GM10847 (cell line): Measurements from ENCODE around the gene FOXP1.

Experiments used
- POLR2A ChIP-seq: IDR thresholded peaks from 2 replicates; pipeline ENCODE4 v1.6.1; 2011; ENCODE audit not compliant: insufficient read length; ENCODE audit errors: extremely low read depth

FOXP1 gene

DNA sequence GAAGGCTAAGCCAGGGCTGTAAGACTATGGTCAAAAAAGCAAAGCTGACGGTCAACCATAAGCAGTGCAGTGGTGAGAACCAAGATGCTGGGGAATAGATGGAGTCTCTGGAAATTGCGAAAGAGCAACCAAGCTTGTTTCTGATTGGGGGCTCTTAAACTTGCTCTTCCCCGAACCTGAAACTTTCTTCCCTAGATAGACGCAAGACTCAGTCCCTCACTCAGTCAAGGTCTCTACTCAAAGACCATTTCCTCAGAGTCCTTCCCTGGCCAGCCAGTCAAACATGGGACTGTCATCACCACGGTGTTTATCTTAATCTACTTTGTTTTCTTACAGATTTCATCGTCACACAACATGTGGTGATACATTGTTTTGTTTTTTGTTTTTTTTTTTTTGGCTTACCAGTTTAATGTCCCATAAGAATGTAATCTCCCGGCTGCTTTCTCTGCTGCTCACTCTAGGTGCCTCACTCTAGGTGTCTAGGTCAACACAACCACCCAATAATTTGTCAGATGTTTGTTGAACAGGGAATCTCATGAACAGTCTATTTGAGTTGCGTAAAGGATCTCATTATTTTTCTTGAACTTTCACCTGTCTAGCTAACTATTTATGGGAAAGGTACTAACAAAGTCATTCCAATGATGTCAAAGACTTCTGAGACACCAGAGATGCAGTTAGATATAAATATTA, 495.4 kb downstream of the FOXP1 start:
- no peak for TF ChIP-seq POLR2A

DNA sequence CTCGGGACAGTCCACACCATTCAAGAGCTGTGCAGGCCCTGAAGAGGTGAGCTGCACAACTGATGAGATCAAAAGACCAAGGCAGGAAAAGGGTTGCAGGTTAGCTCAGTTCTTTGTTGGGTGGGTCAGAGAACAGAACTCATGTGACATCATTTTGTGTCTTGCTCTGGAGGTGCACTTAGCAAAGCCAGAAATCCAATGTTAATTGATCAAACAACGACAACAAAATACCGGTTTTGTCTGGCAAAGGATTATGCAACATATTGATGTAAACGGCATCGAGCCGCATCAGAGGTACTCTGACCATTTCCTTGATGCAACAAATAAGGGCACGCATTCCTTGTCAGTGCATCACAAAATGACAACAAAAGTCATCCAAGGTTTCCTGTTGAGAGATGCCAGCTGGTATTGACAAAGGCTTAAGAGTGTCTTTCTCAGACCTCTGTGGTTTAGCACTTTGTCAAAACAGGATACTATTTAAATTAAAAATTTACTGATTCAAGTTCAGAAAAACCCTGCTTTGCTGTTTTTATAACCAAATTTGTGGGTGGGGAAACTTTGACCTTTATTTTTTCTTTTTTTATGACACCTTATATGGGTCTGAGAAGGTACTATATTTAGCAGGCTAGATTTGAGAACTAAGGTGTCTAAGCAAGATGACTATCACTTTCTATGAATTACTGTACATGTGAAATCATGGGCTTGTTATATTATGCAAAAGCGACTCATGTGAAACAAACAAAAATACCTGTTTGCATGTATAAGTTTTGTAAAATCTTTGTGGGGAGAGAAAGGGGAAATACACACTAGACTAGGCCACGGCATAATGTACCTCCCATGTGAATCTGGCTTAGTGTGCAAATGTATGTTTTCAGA, 496.1 kb downstream of the FOXP1 start:
- no peak for TF ChIP-seq POLR2A

DNA sequence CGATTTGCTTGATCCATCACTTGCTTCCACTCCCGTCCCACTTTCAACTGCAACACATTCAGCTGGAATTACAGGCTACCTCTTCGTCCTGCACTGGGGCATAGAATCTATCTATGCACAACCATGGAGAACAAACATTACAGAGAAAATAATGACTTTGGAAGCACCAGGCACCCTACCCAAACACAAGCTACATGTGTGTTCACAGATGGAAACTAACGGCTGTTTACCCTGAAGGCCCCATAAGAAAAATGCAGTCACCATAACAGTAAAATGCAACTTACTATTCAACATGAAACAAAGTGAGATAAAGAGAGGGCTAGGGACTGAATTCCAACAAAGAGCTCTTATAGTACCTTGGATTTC, 496.8 kb downstream of the FOXP1 start:
- no peak for TF ChIP-seq POLR2A

DNA sequence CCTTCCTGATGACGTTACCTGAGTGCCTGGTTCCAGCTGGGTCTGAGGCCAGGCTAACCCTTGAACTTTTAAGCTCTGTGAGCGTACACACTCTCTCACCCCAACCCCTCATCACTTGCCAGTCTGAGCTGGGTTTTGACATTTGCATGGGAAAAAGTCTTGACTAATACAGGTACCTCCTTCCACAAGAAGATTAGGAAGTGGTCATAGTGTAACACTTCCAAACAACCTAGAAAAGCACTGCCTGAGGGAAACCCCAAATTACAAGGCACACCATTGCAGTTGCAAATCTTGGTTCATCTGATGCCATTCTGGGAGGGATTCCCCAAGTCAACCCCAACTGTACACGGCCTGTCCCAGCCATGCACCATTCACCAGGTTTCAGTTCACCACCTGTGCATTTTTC, 499.8 kb downstream of the FOXP1 start:
- no peak for TF ChIP-seq POLR2A

DNA sequence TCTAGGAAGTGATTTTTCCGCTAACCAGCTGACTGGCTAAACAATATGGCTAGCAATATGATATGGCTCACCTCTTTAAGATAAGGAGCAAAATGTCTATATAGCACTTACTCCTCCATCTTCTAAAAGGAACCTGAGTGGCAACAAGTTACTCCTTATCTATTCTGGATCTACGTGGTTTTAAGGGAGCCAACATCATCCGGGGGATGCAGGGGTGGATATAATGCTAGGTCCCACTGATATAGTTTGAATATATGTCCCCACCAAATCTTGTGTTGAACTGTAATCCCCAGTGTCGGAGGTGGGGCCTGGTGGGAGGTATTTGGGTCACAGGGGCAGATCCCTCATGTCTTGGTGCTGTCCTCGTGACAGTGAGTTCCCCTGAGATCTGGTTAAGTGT, 500.7 kb downstream of the FOXP1 start:
- TF ChIP-seq POLR2A, result no peak

DNA sequence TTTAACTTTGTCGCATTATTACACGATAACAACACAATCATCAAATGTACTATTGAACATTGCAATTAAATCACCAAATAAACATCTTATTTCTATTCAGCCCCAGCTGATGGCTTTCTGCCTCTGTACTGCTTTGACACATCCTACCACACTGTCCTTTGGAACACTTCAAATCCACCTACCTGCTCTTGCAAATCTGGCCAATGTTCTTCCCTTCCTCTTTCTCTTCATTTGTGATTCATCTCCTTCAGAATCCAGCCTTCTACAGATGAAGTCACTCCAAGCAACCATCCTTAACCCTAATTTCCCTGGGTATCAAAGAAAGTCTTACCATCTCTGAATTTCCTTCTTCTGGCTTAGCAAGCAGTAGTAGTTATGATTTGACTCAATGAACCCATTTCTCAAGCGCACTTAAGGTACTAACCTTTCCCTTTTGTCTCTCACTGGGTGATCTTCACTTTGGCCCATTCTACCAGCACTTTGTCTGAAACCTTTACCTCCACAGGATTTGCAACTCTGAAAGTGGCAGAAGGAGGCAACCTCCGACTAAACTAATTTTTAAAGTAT, 502.9 kb downstream of the FOXP1 start:
- no peak for TF ChIP-seq POLR2A

DNA sequence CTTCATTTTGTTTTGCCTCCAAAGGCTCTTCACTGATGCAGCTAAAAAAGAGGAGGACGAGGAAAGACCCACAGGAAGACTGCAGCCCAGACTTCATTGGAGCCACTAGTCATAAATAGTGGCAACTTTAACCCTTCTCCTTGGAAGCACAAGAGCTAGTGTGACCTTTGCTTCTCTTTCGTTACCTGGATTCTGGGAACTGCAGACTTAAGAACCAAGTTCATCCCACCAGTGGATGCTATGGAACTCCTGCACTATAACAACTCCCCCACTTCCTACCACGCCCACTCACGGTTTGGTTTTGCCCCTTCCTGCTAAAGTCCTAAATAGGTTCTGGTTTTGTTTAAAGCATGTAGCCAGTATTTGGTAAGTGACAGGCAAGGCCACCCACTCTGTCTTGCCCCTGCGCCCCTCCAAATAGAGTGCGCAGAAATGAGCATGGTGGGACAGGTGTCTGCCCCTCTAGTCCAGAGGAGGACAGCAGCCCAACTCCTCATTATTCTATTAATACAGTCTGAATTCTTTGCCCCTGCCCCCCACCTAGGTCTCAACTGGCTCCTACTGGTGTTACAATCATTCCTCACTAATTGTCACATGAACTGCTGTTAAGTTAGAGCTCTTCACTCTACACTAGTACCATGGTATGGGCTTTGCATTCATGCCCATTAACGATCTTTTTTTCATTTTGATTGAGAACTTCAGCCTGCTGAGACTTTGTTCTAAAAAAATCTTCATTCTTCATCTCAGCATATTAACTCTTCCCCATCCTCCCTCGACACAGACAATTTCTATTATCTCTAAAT, 504.6 kb downstream of the FOXP1 start:
- TF ChIP-seq POLR2A, result no peak

DNA sequence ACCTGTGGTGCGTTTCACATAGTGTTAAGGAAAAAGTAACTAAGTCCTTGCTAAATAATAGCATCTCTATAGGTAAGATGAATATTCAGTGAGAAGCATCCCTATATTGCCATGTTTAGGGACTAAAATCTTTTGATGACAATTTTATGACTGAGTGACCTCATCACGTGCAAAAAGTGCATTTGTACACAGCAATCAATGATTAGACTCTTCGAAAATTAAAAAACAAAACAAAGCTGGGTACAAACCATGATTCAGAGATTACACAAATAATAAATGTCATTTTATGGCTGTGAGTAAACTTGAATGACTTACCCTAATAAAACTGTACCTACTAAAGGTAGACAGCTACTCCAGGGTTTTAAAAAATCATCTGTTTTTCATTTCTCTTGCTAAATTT, 505.3 kb downstream of the FOXP1 start:
- no peak for TF ChIP-seq POLR2A

DNA sequence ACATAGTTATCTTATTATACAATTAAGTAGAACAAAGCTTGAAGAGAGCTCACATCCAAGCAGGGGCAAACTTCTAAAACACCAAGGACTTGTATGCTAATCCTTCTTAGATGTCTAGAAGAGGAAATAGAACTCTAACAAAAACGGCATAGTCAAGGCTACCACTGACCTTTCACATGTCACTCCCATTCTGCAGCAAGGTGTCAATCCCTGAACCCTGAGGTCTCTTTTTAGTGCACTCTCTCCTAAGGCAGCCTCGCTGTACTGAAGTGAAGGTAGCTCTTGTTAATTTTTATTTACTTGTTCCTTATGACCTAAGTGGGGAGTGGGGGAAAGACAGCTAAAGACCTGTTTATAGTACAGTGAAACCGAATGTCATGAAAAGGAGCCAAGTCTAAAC, 506.5 kb downstream of the FOXP1 start:
- no peak for TF ChIP-seq POLR2A

DNA sequence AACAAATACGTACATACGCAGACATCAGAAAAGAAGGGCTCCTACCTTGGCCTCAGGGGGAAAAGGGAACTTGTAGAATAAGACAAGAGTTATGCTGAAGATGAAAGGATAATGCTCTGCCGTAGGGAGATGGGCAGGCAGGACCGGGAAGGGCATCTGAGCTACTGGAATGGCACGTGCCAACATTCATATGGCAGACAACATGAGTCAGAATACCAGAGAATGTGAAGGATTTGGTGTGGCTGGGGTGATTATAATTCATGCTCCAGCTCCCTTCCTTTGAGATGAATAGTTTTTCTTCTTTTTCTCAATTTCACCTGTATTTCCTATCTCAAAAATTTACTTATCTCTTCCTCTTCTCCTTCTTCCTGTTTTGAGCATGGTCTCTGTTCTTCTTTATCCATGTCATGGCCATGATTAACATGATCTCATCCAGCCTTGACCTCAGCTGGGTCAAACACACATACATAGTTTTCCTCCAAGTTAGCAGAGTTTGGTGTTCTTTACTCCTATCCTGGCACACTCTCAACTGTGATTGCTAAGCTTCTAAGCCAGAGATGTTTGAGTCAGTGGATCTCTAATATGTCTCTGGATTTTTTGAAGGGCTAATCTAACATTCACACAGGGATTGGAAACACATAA, 507.0 kb downstream of the FOXP1 start:
- no peak for TF ChIP-seq POLR2A

DNA sequence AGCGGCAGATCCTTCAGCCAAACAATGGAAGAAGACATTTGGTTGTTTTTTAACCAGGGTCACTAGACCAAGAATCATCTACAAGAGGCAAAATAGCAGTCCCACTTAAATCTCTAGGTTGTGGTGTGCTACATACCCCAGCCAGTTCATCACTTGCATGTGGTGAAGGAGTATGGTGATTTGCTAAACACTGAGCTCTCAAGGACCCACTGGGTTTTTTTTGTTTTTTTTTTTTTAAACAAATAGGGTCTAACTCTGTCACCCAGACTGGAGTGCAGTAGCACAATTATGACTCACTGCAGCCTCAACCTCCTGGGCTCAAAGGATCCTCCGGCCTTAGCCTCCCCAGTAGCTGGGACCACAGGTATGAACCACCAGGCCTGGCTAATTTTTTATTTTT, 508.0 kb downstream of the FOXP1 start:
- no peak for TF ChIP-seq POLR2A

DNA sequence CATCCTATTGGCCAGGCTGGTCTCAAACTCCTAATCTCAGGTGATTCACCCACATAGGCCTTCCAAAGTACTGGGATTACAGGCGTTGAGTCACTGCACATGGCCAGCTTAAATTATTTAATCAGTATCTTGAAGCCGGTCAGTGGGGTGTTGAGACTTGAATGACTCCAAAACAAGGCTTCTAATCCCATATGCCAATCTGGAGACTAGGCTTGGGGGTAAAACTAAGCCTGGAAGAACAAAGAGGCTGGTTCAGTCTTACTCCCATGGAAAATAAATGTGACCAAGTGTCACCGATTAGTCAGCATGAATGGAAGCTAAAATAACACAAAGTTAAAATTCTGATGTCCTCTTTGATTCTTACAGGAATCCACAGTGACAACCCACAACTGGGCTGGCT, 509.1 kb downstream of the FOXP1 start:
- no peak for TF ChIP-seq POLR2A

DNA sequence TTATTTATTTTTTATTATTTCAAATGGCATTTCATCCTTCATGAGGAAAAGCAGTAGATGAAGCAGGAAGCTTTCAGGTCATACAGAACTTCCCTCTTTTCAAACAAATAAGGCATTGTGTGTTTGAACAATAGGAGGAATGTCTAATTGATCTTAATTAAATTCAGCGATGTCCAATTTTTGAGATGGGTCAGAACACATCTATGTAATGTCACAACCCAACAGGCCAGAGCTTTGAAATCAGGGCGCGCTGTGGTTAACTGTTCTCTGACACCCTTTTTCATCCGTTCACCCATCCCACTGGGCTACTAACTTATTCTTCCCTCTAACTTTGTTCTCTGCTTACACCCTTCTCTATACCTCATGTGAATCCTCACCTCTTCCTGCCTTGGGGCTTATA, 510.5 kb downstream of the FOXP1 start:
- no peak for TF ChIP-seq POLR2A

DNA sequence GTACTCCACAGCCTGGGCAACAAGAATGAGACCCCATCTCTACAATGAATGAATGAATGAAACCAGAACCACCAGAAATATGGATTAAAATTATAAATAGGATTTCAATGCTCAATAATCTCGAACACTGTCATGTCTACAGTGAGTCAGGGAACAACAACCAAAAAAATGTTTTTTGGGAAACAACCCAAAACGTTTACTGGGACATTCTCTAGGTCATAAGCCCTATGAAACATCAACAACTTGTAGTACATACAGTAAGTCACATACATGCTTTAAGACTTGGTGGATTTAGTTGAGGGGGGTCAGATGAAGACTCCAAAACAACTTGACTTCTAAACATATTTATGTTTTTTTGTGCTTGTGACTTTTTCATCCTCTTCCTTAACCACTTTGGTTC, 511.2 kb downstream of the FOXP1 start:
- no peak for TF ChIP-seq POLR2A

DNA sequence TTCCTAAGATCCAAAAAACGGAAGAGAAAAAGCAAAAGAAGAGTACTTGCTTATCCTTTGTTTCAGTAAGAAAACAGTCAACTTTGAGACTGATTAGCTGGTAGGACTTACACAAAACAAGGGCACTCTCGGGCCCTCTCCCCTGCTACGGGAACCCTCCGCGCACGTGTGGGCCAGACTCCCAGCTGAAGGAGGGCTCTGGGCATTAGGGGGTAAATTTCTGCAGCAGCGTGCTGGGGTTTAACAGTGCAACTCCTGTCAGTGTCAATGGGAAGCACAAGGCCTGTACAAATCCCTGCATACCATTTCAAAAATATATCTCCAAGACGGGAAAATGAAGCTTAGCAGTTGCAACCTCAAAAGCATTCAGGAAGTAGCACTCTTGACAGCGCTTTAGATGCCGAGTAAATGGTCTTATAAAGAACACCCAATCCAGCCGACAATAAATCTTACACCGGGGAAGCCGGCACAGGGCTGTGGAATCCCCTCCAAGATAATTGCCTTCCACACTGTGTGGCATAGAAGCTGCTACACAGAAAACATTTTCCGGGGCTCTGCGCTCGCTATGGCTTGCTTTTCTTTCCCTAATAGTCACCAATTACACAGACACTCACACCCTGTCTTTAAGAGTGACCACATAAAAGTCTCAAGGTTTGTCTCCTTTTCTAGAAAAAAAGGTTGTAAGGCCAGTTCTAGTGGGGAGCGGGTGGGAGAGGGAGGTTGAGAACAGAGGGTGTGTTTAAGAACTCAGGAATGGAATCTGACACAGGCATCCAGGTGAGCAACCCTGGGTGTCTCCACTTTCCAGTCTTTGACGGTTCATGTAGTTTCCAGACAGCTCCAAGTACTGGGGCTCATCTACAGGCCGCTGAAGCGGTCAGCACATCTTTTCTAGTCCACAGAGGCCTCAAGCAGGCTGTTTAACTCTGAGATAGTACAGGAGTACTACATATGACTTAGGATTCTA, 512.7 kb downstream of the FOXP1 start:
- no peak for TF ChIP-seq POLR2A
